H1 (cell line): ENCODE results near the gene ANO2.

ENCODE experiments used
- CBX5 ChIP-seq: fragments of 300-800, 300-1000 bp; sonication (generic); IDR thresholded peaks from 2 replicates; pipeline ENCODE4 v1.7.1; 2016; ENCODE audit warnings: antibody characterized with exemption, low read length, low read depth
- EZH2 ChIP-seq: fragments of 200-600 bp; sonication (generic); IDR thresholded peaks from 2 replicates; pipeline ENCODE4 v1.7.1; 2012; ENCODE audit warnings: low read depth, mild to moderate bottlenecking, moderate library complexity, low read length, inconsistent platforms; ENCODE audit not compliant: severe bottlenecking
- POLR2A ChIP-seq, 2 experiments: IDR thresholded peaks; 1 replicate in 1 of 2; 2 replicates in 1 of 2; pipeline ENCODE4 v1.6.1; 2011; ENCODE audit warnings: low read depth in 2 of 2, low read length in 2 of 2, mild to moderate bottlenecking in 2 of 2; ENCODE audit errors: control extremely low read depth in 1 of 2
- RFX5 ChIP-seq: IDR thresholded peaks from 2 replicates; pipeline ENCODE4 v1.6.1; 2011; ENCODE audit warnings: low read depth, low read length, improper control_type of control experiment, borderline replicate concordance
- SIN3A ChIP-seq, 2 experiments: IDR thresholded peaks in 1 of 2; conservative IDR thresholded peaks in 1 of 2; 2 replicates each; pipeline ENCODE4 v1.6.1; 2011 to 2012; ENCODE audit warnings: low read length in 2 of 2, improper control_type of control experiment in 1 of 2, low read depth in 1 of 2, mild to moderate bottlenecking in 1 of 2
- SRF ChIP-seq: IDR thresholded peaks from 2 replicates; pipeline ENCODE4 v1.6.1; 2011; ENCODE audit warnings: mild to moderate bottlenecking, low read depth, low read length, moderate library complexity
- TAF1 ChIP-seq: IDR thresholded peaks from 2 replicates; pipeline ENCODE4 v1.6.1; 2011; ENCODE audit warnings: mild to moderate bottlenecking, low read depth, low read length
- TCF12 ChIP-seq: IDR thresholded peaks from 2 replicates; pipeline ENCODE4 v1.6.1; 2011; ENCODE audit warnings: low read depth, mild to moderate bottlenecking, low read length
- TF ChIP-seq, protein P1 (sequence below): IDR thresholded peaks from 2 replicates; pipeline ENCODE4 v1.6.1; 2012; ENCODE audit warnings: inconsistent platforms
- TF ChIP-seq, protein P2 (sequence below), 3 experiments: IDR thresholded peaks; 1 replicate in 2 of 3; 2 replicates in 1 of 3; pipeline versions ENCODE4 v1.5.1 to v1.6.1; 2011; ENCODE audit warnings: low read length in 3 of 3, mild to moderate bottlenecking in 3 of 3, inconsistent platforms in 2 of 3, low read depth in 1 of 3, moderate library complexity in 1 of 3; ENCODE audit not compliant: insufficient read depth in 1 of 3; ENCODE audit errors: control extremely low read depth in 1 of 3

DNA sequence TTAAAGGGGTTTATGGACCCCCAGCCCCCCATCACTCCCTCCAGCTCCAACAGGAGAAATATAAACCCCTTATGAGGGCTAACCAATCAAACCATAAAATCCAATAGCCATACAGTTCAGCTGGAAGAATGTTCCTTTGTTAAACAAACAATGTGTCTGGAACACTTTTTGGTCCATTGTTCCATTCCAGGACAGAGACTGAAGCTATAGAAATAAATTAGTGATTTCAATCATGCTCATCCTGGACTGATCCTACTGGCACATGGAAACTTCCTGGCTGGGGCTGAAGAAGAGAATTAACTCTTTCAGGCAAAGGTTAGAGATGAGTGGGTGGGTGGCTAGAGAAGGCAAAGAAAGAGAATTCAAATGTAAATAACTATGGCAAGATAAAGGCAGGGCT, 63.4 kb downstream of the ANO2 start:
- no peak for TF ChIP-seq TAF1
- TF ChIP-seq, protein P1, sequence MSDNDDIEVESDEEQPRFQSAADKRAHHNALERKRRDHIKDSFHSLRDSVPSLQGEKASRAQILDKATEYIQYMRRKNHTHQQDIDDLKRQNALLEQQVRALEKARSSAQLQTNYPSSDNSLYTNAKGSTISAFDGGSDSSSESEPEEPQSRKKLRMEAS: no peak
- TF ChIP-seq, protein P2, sequence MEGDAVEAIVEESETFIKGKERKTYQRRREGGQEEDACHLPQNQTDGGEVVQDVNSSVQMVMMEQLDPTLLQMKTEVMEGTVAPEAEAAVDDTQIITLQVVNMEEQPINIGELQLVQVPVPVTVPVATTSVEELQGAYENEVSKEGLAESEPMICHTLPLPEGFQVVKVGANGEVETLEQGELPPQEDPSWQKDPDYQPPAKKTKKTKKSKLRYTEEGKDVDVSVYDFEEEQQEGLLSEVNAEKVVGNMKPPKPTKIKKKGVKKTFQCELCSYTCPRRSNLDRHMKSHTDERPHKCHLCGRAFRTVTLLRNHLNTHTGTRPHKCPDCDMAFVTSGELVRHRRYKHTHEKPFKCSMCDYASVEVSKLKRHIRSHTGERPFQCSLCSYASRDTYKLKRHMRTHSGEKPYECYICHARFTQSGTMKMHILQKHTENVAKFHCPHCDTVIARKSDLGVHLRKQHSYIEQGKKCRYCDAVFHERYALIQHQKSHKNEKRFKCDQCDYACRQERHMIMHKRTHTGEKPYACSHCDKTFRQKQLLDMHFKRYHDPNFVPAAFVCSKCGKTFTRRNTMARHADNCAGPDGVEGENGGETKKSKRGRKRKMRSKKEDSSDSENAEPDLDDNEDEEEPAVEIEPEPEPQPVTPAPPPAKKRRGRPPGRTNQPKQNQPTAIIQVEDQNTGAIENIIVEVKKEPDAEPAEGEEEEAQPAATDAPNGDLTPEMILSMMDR (IDR thresholded peaks at IDR 0.05; ENCODE audit: control extremely low read depth in 1 of 3, insufficient read depth in 1 of 3, low read depth in 1 of 3, low read length in 3 of 3): no peak
- TF ChIP-seq EZH2: no peak
- TF ChIP-seq SIN3A (conservative IDR thresholded peaks at IDR 0.05 in 1 of 2, IDR thresholded peaks at IDR 0.05 in 1 of 2; ENCODE audit: low read depth in 1 of 2, low read length in 2 of 2): no peak
- TF ChIP-seq CBX5: no peak
- TF ChIP-seq RFX5: no peak
- TF ChIP-seq TCF12: no peak
- TF ChIP-seq SRF: no peak
- TF ChIP-seq POLR2A (IDR thresholded peaks at IDR 0.05; ENCODE audit: control extremely low read depth in 1 of 2, low read depth in 2 of 2, low read length in 2 of 2): no peak
